Activated CD4-positive, alpha-beta T cell treated with anti-CD3 and anti-CD28 coated beads, Interleukin-2, amount 50 U/mL, for 1 hour (primary cell): ENCODE measurements around the gene H2BK1.

Source experiments
- DNase-seq: peaks from one replicate; pipeline ENCODE4 v3.0.0-alpha.2; 2020

Gene H2BK1

GRCh38 chr7:151175793-151176311 lies 34.4 kb downstream of the H2BK1 start:
- no peak for DNase-seq

- no peak for DNase-seq
These were observed 35.1 kb downstream of the H2BK1 start for GRCh38 chr7:151175047-151175792.

- peak; percentile 15 for DNase-seq
These were observed 35.8 kb downstream of the H2BK1 start for GRCh38 chr7:151174246-151175046.

- no peak for DNase-seq
These were observed 36.7 kb downstream of the H2BK1 start for GRCh38 chr7:151173386-151174245.

- peak; percentile 77 for DNase-seq
These were observed 37.8 kb downstream of the H2BK1 start for GRCh38 chr7:151172273-151173141.

GRCh38 chr7:151168787-151169162 lies 41.5 kb downstream of the H2BK1 start:
- no peak for DNase-seq

- peak; percentile 60 for DNase-seq
These were observed 42.1 kb downstream of the H2BK1 start for GRCh38 chr7:151168003-151168786.

- DNase-seq = peak; percentile 20
These were observed 42.9 kb downstream of the H2BK1 start, which contains the start of gene GBX1 for GRCh38 chr7:151167197-151167961. TSS of gene GBX1 (minus strand) at chr7:151167694. CDS start at chr7:151167548, 146 bp downstream.

- DNase-seq = no peak
These were observed 43.6 kb downstream of the H2BK1 start for GRCh38 chr7:151166629-151167196.

- DNase-seq = no peak
These were observed 48.5 kb downstream of the H2BK1 start for GRCh38 chr7:151161757-151162156.
